Transverse colon (tissue), 3 donors: ENCODE measurements around the gene RNF11.

ENCODE experiments used
- POLR2A ChIP-seq: fragments of 450-650 bp; IDR thresholded peaks from one replicate; pipeline ENCODE4 v1.6.1; 2016; ENCODE audit warnings: antibody characterized with exemption, mild to moderate bottlenecking, moderate library complexity
- POLR2AphosphoS5 ChIP-seq, 3 donors: sonication (generic); formaldehyde crosslinking; IDR thresholded peaks; one replicate each; pipeline ENCODE4 v1.6.1; 2016; ENCODE audit warnings: antibody characterized with exemption in 3 of 3

DNA sequence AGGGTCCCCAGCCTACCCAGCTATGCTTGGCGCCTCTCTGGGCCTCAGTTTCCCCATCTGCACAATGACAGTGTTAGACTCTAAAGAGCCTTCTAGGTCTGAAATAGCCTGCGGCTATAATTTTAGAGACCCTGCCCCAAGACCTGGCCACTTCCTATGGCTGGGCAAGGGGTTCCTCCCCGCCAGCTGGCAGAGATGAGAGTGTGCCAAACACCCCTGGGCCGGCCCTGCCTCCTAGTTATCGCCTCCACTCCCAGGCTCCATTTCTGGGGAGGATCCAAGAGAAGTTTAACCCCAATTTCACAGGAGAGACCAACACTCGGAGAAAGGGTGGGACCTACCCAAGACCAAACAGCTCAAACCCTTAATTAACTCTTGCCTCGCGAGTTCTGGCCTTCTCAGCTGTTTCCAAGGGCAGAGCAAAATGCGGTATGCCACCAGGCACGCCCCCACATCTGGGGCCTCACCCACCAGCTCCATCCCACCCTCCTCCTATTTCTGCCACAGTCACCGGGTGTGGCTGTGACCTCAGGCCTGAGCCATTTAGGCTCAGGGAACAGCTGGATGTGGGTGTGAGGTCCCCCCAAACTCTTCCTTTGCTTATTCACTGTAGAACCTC lies 58.6 kb downstream of the RNF11 start:
- TF ChIP-seq POLR2AphosphoS5 (IDR thresholded peaks at IDR 0.05) (no peak), POLR2A (no peak)
